Measurements from ENCODE around the gene RAP1GAP2.

DNA sequence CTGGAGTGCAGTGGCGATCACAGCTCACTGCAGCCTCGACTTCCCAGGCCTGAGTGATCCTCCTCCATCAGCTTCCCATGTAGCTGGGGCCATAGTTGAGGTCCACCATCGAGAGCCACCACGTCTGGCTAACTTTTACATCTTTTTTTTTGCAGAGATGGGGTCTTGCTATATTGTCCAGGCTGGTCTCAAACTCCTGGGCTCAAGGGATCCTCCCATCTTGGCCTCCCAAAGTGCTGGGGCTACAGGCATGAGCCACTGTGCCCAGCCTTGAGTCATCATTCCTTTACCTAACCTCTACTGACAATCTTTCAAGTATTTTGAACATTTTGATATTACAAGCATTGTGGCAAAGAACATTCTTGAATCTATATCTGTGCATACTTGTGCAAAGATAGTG is 37.4 kb upstream of the RAP1GAP2 start:
- TF ChIP-seq, protein P1, sequence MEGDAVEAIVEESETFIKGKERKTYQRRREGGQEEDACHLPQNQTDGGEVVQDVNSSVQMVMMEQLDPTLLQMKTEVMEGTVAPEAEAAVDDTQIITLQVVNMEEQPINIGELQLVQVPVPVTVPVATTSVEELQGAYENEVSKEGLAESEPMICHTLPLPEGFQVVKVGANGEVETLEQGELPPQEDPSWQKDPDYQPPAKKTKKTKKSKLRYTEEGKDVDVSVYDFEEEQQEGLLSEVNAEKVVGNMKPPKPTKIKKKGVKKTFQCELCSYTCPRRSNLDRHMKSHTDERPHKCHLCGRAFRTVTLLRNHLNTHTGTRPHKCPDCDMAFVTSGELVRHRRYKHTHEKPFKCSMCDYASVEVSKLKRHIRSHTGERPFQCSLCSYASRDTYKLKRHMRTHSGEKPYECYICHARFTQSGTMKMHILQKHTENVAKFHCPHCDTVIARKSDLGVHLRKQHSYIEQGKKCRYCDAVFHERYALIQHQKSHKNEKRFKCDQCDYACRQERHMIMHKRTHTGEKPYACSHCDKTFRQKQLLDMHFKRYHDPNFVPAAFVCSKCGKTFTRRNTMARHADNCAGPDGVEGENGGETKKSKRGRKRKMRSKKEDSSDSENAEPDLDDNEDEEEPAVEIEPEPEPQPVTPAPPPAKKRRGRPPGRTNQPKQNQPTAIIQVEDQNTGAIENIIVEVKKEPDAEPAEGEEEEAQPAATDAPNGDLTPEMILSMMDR (IDR thresholded peaks at IDR 0.05; ENCODE audit: insufficient read depth, low read depth, low read length): no peak
- no peak for TF ChIP-seq EZH2 (IDR thresholded peaks at IDR 0.05; ENCODE audit: insufficient read depth, low read length)
